IMR-90 (cell line): Measurements from ENCODE around the gene TNNI2. TPM values are rescaled to one million over a fixed set of nuclear protein-coding genes. Genes with fewer than 3 reads are reported as not detected.
"Not testable (repeated sequence)": the region's sequence is repeated elsewhere in the genome, so short reads cannot be mapped to it uniquely, and the experiment has no call there.

Experiments used
- ATAC-seq: fragments of 200-7000 bp; cut with Tn5 transposase; 2 replicates; pipeline ENCODE4 v1.9.1; 2020; ENCODE audit warnings: low read depth, mild to moderate bottlenecking, moderate library complexity
- BruUV-seq: library from RNA; stranded (reverse); fragments of 400-500 nt; replicated peaks from 2 replicates; lab custom pipeline; 2021; lab: Mats Ljungman, UMichigan
- CTCF ChIA-PET: fragments of 300-600 bp; formaldehyde crosslinking; extraction: SDS; loops from one replicate; lab custom pipeline; 2021; ENCODE audit warnings: antibody characterized with exemption; lab: Yijun Ruan, JAX
- POLR2A ChIA-PET: fragments of 300-600 bp; sonication (Branson Sonifier 250); formaldehyde crosslinking; loops from one replicate; lab custom pipeline; 2022; ENCODE audit warnings: antibody characterized with exemption; ENCODE audit not compliant: unreplicated experiment; lab: Charles Lee
- DNase-seq: peaks from one replicate; pipeline ENCODE4 v3.0.0; 2013
- H2AFZ ChIP-seq: replicated peaks from 2 replicates; pipeline ENCODE3; 2013; ENCODE audit warnings: low read length, mild to moderate bottlenecking; ENCODE audit not compliant: poor library complexity
- H2AK5ac ChIP-seq: 2 replicates; pipeline ENCODE4 v1.6.1; 2013; ENCODE audit warnings: low read depth, low read length, inconsistent platforms
- H2AK9ac ChIP-seq: replicated peaks from 2 replicates; pipeline ENCODE3; 2013; ENCODE audit warnings: mild to moderate bottlenecking, low read depth, low read length, moderate library complexity; ENCODE audit not compliant: poor library complexity
- H2BK120ac ChIP-seq: 2 replicates; pipeline ENCODE4 v1.6.1; 2013; ENCODE audit warnings: low read depth, low read length, inconsistent platforms
- H2BK15ac ChIP-seq: 3 replicates; pipeline ENCODE4 v1.6.1; 2013; ENCODE audit warnings: low read depth, low read length, inconsistent platforms
- H2BK20ac ChIP-seq: 2 replicates; pipeline ENCODE4 v1.6.1; 2013; ENCODE audit warnings: low read depth, mild to moderate bottlenecking, inconsistent platforms, low read length, moderate library complexity
- H2BK5ac ChIP-seq: 2 replicates; pipeline ENCODE4 v1.6.1; 2013; ENCODE audit warnings: mild to moderate bottlenecking, low read depth, low read length, inconsistent platforms; ENCODE audit not compliant: poor library complexity, severe bottlenecking
- H3K14ac ChIP-seq: replicated peaks from 2 replicates; pipeline ENCODE4 v1.6.1; 2013; ENCODE audit warnings: low read depth, low read length, inconsistent platforms
- H3K18ac ChIP-seq: 2 replicates; pipeline ENCODE4 v1.6.1; 2013; ENCODE audit warnings: low read depth, low read length, control low read depth
- H3K23ac ChIP-seq: 2 replicates; pipeline ENCODE4 v1.6.1; 2013; ENCODE audit warnings: low read depth, low read length, inconsistent platforms
- H3K27ac ChIP-seq: 2 replicates; pipeline ENCODE4 v1.5.1; 2013; ENCODE audit warnings: mild to moderate bottlenecking, control low read depth, low read length; ENCODE audit not compliant: insufficient read depth
- H3K27me3 ChIP-seq: 2 replicates; pipeline ENCODE4 v1.6.1; 2013; ENCODE audit warnings: low read length; ENCODE audit not compliant: control insufficient read depth, insufficient read depth
- H3K36me3 ChIP-seq: 2 replicates; pipeline ENCODE4 v1.6.1; 2013; ENCODE audit warnings: low read length, mixed read lengths; ENCODE audit not compliant: control insufficient read depth, insufficient read depth
- H3K4ac ChIP-seq: 2 replicates; pipeline ENCODE4 v1.6.1; 2013; ENCODE audit warnings: low read depth, low read length, inconsistent platforms
- H3K4me1 ChIP-seq: 2 replicates; pipeline ENCODE4 v1.6.1; 2013; ENCODE audit warnings: low read length, mixed read lengths; ENCODE audit not compliant: control insufficient read depth, insufficient read depth
- H3K4me2 ChIP-seq: 2 replicates; pipeline ENCODE4 v1.6.1; 2013; ENCODE audit warnings: low read depth, mild to moderate bottlenecking, control low read depth, low read length, moderate library complexity
- H3K4me3 ChIP-seq: 2 replicates; pipeline ENCODE4 v1.5.1; 2013; ENCODE audit warnings: low read depth, mild to moderate bottlenecking, control low read depth, low read length, moderate library complexity; ENCODE audit not compliant: insufficient read depth
- H3K56ac ChIP-seq: 2 replicates; pipeline ENCODE4 v1.6.1; 2013; ENCODE audit warnings: low read length, inconsistent platforms; ENCODE audit not compliant: insufficient read depth; ENCODE audit errors: extremely low read depth
- H3K79me1 ChIP-seq, 2 experiments: 2 replicates each; pipeline ENCODE4 v1.6.1; 2013; ENCODE audit warnings: low read length in 2 of 2, inconsistent platforms in 1 of 2, low read depth in 1 of 2
- H3K9ac ChIP-seq: 2 replicates; pipeline ENCODE4 v1.6.1; 2013; ENCODE audit warnings: low read depth, low read length, control low read depth
- H3K9me1 ChIP-seq: 2 replicates; pipeline ENCODE4 v1.6.1; 2013; ENCODE audit warnings: low read length, inconsistent platforms; ENCODE audit not compliant: insufficient read depth
- H3K9me3 ChIP-seq: 2 replicates; pipeline ENCODE4 v1.6.1; 2013; ENCODE audit warnings: low read length; ENCODE audit not compliant: control insufficient read depth, insufficient read depth
- H4K20me1 ChIP-seq: 2 replicates; pipeline ENCODE4 v1.6.1; 2013; ENCODE audit warnings: low read length, inconsistent platforms; ENCODE audit not compliant: insufficient read depth
- H4K5ac ChIP-seq: 2 replicates; pipeline ENCODE4 v1.6.1; 2013; ENCODE audit warnings: mild to moderate bottlenecking, low read depth, low read length, control low read depth
- H4K8ac ChIP-seq, 2 experiments: 2 replicates each; pipeline ENCODE4 v1.6.1; 2013; ENCODE audit warnings: low read depth in 2 of 2, low read length in 2 of 2, control low read depth in 1 of 2, inconsistent platforms in 1 of 2
- H4K91ac ChIP-seq: 2 replicates; pipeline ENCODE4 v1.6.1; 2013; ENCODE audit warnings: low read depth, low read length, inconsistent platforms; ENCODE audit not compliant: insufficient read depth
- CHD1 ChIP-seq: IDR thresholded peaks from 2 replicates; pipeline ENCODE4 v1.6.1; 2012; ENCODE audit warnings: low read depth, low read length, improper control_type of control experiment
- MAFK ChIP-seq: IDR thresholded peaks from 2 replicates; pipeline ENCODE4 v1.6.1; 2012; ENCODE audit warnings: low read depth, low read length, improper control_type of control experiment
- MAZ ChIP-seq: IDR thresholded peaks from 2 replicates; pipeline ENCODE4 v1.6.1; 2012; ENCODE audit warnings: low read depth, mild to moderate bottlenecking, low read length, improper control_type of control experiment, moderate library complexity, borderline replicate concordance
- MXI1 ChIP-seq: IDR thresholded peaks from 2 replicates; pipeline ENCODE4 v1.6.1; 2012; ENCODE audit warnings: low read depth, mild to moderate bottlenecking, low read length, moderate library complexity, borderline replicate concordance
- NFE2L2 ChIP-seq: fragments of 150-350 bp; IDR thresholded peaks from 2 replicates; pipeline ENCODE4 v1.6.1; 2016; ENCODE audit warnings: low read depth, mild to moderate bottlenecking, low read length
- RCOR1 ChIP-seq: IDR thresholded peaks from 2 replicates; pipeline ENCODE4 v1.6.1; 2012; ENCODE audit warnings: mild to moderate bottlenecking, low read length, improper control_type of control experiment; ENCODE audit not compliant: insufficient replicate concordance
- SMC3 ChIP-seq: fragments of 150-350 bp; IDR thresholded peaks from 2 replicates; pipeline ENCODE4 v1.6.1; 2016; ENCODE audit warnings: low read depth, mild to moderate bottlenecking, antibody characterized with exemption, low read length, moderate library complexity
- WGBS, 2 experiments: methylation state at CpG; one replicate each; pipeline versions ENCODE4 v1.1.5 to v1.1.7; 2013; ENCODE audit warnings: missing lambda C conversion rate in 2 of 2; ENCODE audit not compliant: insufficient read length in 1 of 2; ENCODE audit errors: extremely low coverage in 2 of 2; 5-methylcytosine and 5-hydroxymethylcytosine counted together
- dilution Hi-C: fragments of 300-500 bp; cut with HindIII; formaldehyde crosslinking; loops from one replicate; pipeline ENCODE4 v1.14.3; 2018; ENCODE audit warnings: low sequenced_read_pairs; ENCODE audit not compliant: unreplicated experiment
- in situ Hi-C: fragments of 300-500 bp; cut with MboI; formaldehyde crosslinking; loops from 3 replicates; pipeline ENCODE4 v1.14.3; 2019; ENCODE audit warnings: low sequenced_read_pairs, inconsistent platforms, mixed read lengths
- intact Hi-C: fragments of 100-400 bp; cut with micrococcal nuclease; formaldehyde crosslinking; loops from 2 replicates; pipeline ENCODE4 v1.10.0; 2022
- polyA plus RNA-seq, 3 experiments: library from polyadenylated mRNA; depleted of rRNA; stranded (reverse); fragments of >200 nt; gene quantifications; 2 replicates each; pipeline ENCODE4 v1.2.3, GENCODE V29; 2012; ENCODE audit warnings: low replicate concordance in 1 of 3
- total RNA-seq: library from RNA; depleted of rRNA; stranded (reverse); fragments of >200 nt; gene quantifications from 2 replicates; pipeline ENCODE4 v1.2.3, GENCODE V29; 2012

TNNI2 gene
- total and polyA plus RNA-seq, 2 of the 4 experiments (the other 2 are of a cell fraction) = not detected

GRCh38 chr11:1812801-1813200 lies 26.0 kb upstream of the TNNI2 start:
- Histone ChIP-seq H3K14ac (no peak overlapping the region), H3K9me1 (no peaks in the 10 kb centered on the region), H2AK5ac (no peak overlapping the region), H3K79me1 (no peaks in the 10 kb centered on the region), H3K56ac (no peak overlapping the region), H2BK120ac (no peak overlapping the region), H3K4ac (no peak overlapping the region), H3K4me1 (no peaks in the 10 kb centered on the region), H4K8ac (no peak overlapping the region), H4K91ac (no peak overlapping the region), H2AFZ (no peak overlapping the region), H3K23ac (no peak overlapping the region), H3K27ac (no peak overlapping the region), H3K4me3 (no peak overlapping the region), H3K27me3 (peaks cover 49% of the 10 kb centered on the region), H2BK20ac (no peak overlapping the region), H3K4me2 (no peak overlapping the region), H3K9ac (no peak overlapping the region), H4K20me1 (no peaks in the 10 kb centered on the region), H2AK9ac (no peak overlapping the region), H2BK5ac (no peak overlapping the region), H3K18ac (no peak overlapping the region), H3K9me3 (peaks cover 11% of the 10 kb centered on the region), H4K5ac (no peak overlapping the region), H3K36me3 (no peaks in the 10 kb centered on the region), H2BK15ac (no peak overlapping the region)
- CTCF ChIA-PET = no interaction called here
- intact Hi-C loops = no loop called here
- in situ Hi-C loops = no loop called here
- 88% methylated on average over 4 of the region's 15 CpGs; no CpG with 5 or more reads in 1 of the 2 experiments for WGBS, 2 experiments
- no TSS peak for BruUV-seq
- dilution Hi-C loops = no loop called here
- POLR2A ChIA-PET = no interaction called here
- DNase-seq = no peak
- TF ChIP-seq MAZ (no peak), MXI1 (no peak), RCOR1 (no peak), CHD1 (no peak), NFE2L2 (no peak), MAFK (no peak), SMC3 (no peak)
- ATAC-seq = no peak

- H3K23ac ChIP-seq, H3K4me2 ChIP-seq, H2AK5ac ChIP-seq, H2BK15ac ChIP-seq, H3K4me3 ChIP-seq, H3K9me1 ChIP-seq, H4K8ac ChIP-seq, H3K4ac ChIP-seq, H2AK9ac ChIP-seq, H2BK20ac ChIP-seq, in situ Hi-C loops, H4K5ac ChIP-seq, H3K9ac ChIP-seq, H3K14ac ChIP-seq, H3K36me3 ChIP-seq, H4K91ac ChIP-seq, H3K79me1 ChIP-seq, CTCF ChIA-PET, BruUV-seq, H4K20me1 ChIP-seq, dilution Hi-C loops, H2BK5ac ChIP-seq, H3K18ac ChIP-seq, H3K56ac ChIP-seq, intact Hi-C loops, DNase-seq, H2AFZ ChIP-seq, H2BK120ac ChIP-seq, POLR2A ChIA-PET, H3K27ac ChIP-seq, H3K4me1 ChIP-seq, ATAC-seq: not testable (repeated sequence)
- H3K9me3 ChIP-seq = peaks cover 13% of the 10 kb centered on the region
- 82% methylated on average over 5 of the region's 9 CpGs; no CpG with 5 or more reads in 1 of the 2 experiments for WGBS, 2 experiments
- peaks cover 49% of the 10 kb centered on the region for H3K27me3 ChIP-seq
Observed at GRCh38 chr11:1813356-1813755, 25.4 kb upstream of the TNNI2 start.
